Measurements from ENCODE around the gene PAK1.
"Not testable (repeated sequence)": the region's sequence is repeated elsewhere in the genome, so short reads cannot be mapped to it uniquely, and the experiment has no call there.

The PAK1 gene

GRCh38 chr11:77473801-77474683 is at the start of gene PAK1:
Gene PAK1, minus strand, starts transcription at chr11:77474094. Its CDS starts 81,574 bp downstream, at chr11:77392520.
- in situ Hi-C loops (cut with MboI; ENCODE audit: low sequenced_read_pairs) = no loop called here

GRCh38 chr11:77522215-77522614 is 48.3 kb upstream of the PAK1 start:
- in situ Hi-C loops (cut with MboI; ENCODE audit: low sequenced_read_pairs) = no loop called here

- in situ Hi-C loops (cut with MboI; ENCODE audit: low sequenced_read_pairs) = no loop called here
Measured at GRCh38 chr11:77519847-77520246, 46.0 kb upstream of the PAK1 start.

GRCh38 chr11:77518471-77518870 is 44.6 kb upstream of the PAK1 start:
- in situ Hi-C loops (cut with MboI; ENCODE audit: low sequenced_read_pairs) = no loop called here

GRCh38 chr11:77517753-77518152 is 43.9 kb upstream of the PAK1 start:
- in situ Hi-C loops (cut with MboI; ENCODE audit: low sequenced_read_pairs) = no loop called here

GRCh38 chr11:77517226-77517625 is 43.3 kb upstream of the PAK1 start:
- in situ Hi-C loops (cut with MboI; ENCODE audit: low sequenced_read_pairs) = no loop called here

GRCh38 chr11:77515483-77515882 is 41.6 kb upstream of the PAK1 start:
- in situ Hi-C loops (cut with MboI; ENCODE audit: low sequenced_read_pairs) = no loop called here

- in situ Hi-C loops (cut with MboI; ENCODE audit: low sequenced_read_pairs) = no loop called here
Measured at GRCh38 chr11:77515063-77515462, 41.2 kb upstream of the PAK1 start.

GRCh38 chr11:77512092-77512491 is 38.2 kb upstream of the PAK1 start:
- in situ Hi-C loops (cut with MboI; ENCODE audit: low sequenced_read_pairs) = no loop called here

- in situ Hi-C loops (cut with MboI; ENCODE audit: low sequenced_read_pairs) = no loop called here
Measured at GRCh38 chr11:77510851-77511250, 37.0 kb upstream of the PAK1 start.

GRCh38 chr11:77510095-77510494 is 36.2 kb upstream of the PAK1 start:
- in situ Hi-C loops (cut with MboI; ENCODE audit: low sequenced_read_pairs) = no loop called here

- in situ Hi-C loops (cut with MboI; ENCODE audit: low sequenced_read_pairs) = no loop called here
Measured at GRCh38 chr11:77508019-77508418, 34.1 kb upstream of the PAK1 start.

GRCh38 chr11:77506857-77507256 is 33.0 kb upstream of the PAK1 start:
- in situ Hi-C loops (cut with MboI; ENCODE audit: low sequenced_read_pairs) = no loop called here

- in situ Hi-C loops (cut with MboI; ENCODE audit: low sequenced_read_pairs) = no loop called here
Measured at GRCh38 chr11:77505956-77506355, 32.1 kb upstream of the PAK1 start.

GRCh38 chr11:77503006-77503405 is 29.1 kb upstream of the PAK1 start:
- in situ Hi-C loops (cut with MboI; ENCODE audit: low sequenced_read_pairs) = no loop called here

GRCh38 chr11:77502346-77502905 is 28.5 kb upstream of the PAK1 start:
- in situ Hi-C loops (cut with MboI; ENCODE audit: low sequenced_read_pairs) = no loop called here

- in situ Hi-C loops (cut with MboI; ENCODE audit: low sequenced_read_pairs) = no loop called here
Measured at GRCh38 chr11:77501758-77502157, 27.9 kb upstream of the PAK1 start.

- in situ Hi-C loops (cut with MboI; ENCODE audit: low sequenced_read_pairs) = no loop called here
Measured at GRCh38 chr11:77497368-77497767, 23.5 kb upstream of the PAK1 start.

- in situ Hi-C loops (cut with MboI; ENCODE audit: low sequenced_read_pairs) = no loop called here
Measured at GRCh38 chr11:77495526-77495925, 21.6 kb upstream of the PAK1 start.

- in situ Hi-C loops (cut with MboI; ENCODE audit: low sequenced_read_pairs) = not testable (repeated sequence)
Measured at GRCh38 chr11:77490035-77490434, 16.1 kb upstream of the PAK1 start.

- in situ Hi-C loops (cut with MboI; ENCODE audit: low sequenced_read_pairs) = no loop called here
Measured at GRCh38 chr11:77487790-77488189, 13.9 kb upstream of the PAK1 start.

- in situ Hi-C loops (cut with MboI; ENCODE audit: low sequenced_read_pairs) = no loop called here
Measured at GRCh38 chr11:77479746-77480352, 6.0 kb upstream of the PAK1 start.

All from HL-60/S4 (cell line).